HepG2 (cell line): Measurements from ENCODE around the gene EXOC6B. TPM values are rescaled to one million over a fixed set of nuclear protein-coding genes. Genes with fewer than 3 reads are reported as not detected.

Experiments used
- ATAC-seq: fragments of 200-7000 bp; cut with Tn5 transposase; 3 replicates; pipeline ENCODE4 v1.9.1; 2020; ENCODE audit warnings: mild to moderate bottlenecking, moderate library complexity
- BruUV-seq: library from RNA; stranded (reverse); fragments of 400-500 nt; replicated peaks from 2 replicates; lab custom pipeline; 2021; lab: Mats Ljungman, UMichigan
- CTCF ChIA-PET: fragments of 300-600 bp; formaldehyde crosslinking; extraction: SDS; loops from one replicate; lab custom pipeline; 2021; ENCODE audit warnings: low total read pairs, inconsistent platforms, low intra/inter-chr PET ratio; lab: Yijun Ruan, JAX
- POLR2A ChIA-PET: fragments of 350-600 bp; sonication (Branson Sonifier 250); formaldehyde crosslinking; loops from one replicate; lab custom pipeline; 2020; ENCODE audit warnings: antibody characterized with exemption, inconsistent platforms; lab: Yijun Ruan, JAX
- DNase-seq: peaks from one replicate; pipeline ENCODE4 v3.0.0-alpha.2; 2015; ENCODE audit warnings: low spot score
- FAIRE-seq: peaks from 3 replicates; lab custom pipeline; 2011; peaks lifted over from hg19 to GRCh38; lab: Jason Lieb, UNC
- H2AFZ ChIP-seq: one replicate; pipeline ENCODE4 v1.6.1; 2011; ENCODE audit warnings: low read length, inconsistent platforms
- H3K27ac ChIP-seq: fragments of 300-600 bp; 3 replicates; pipeline ENCODE4 v1.8.0; 2011; ENCODE audit warnings: mixed run types, mild to moderate bottlenecking, mixed read lengths, low read length, inconsistent platforms; ENCODE audit not compliant: insufficient read depth; ENCODE audit errors: extremely low read length
- H3K27me3 ChIP-seq, 2 experiments: fragments of 200-600 bp in 1 of 2; 2 replicates in 1 of 2; 3 replicates in 1 of 2; pipeline versions ENCODE4 v1.6.0 to v1.8.0; 2011; ENCODE audit warnings: low read length in 2 of 2, mild to moderate bottlenecking in 2 of 2, moderate library complexity in 2 of 2, inconsistent platforms in 1 of 2; ENCODE audit not compliant: insufficient read depth in 2 of 2, control insufficient read depth in 1 of 2
- H3K36me3 ChIP-seq, 2 experiments: fragments of 200-600 bp in 1 of 2; replicated peaks in 1 of 2; 2 replicates in 1 of 2; 3 replicates in 1 of 2; pipeline versions ENCODE4 v1.5.1 to v1.8.0; 2011; ENCODE audit warnings: low read length in 2 of 2, inconsistent platforms in 1 of 2; ENCODE audit not compliant: insufficient read depth in 2 of 2, control insufficient read depth in 1 of 2
- H3K4me1 ChIP-seq: 2 replicates; pipeline ENCODE4 v1.5.1; 2012; ENCODE audit warnings: low read length, inconsistent platforms; ENCODE audit not compliant: insufficient read depth
- H3K4me2 ChIP-seq: 2 replicates; pipeline ENCODE4 v1.6.0; 2011; ENCODE audit warnings: low read depth, low read length, inconsistent platforms
- H3K4me3 ChIP-seq, 3 experiments: fragments of 200-600 bp in 1 of 3; sonication (generic), shearing (Covaris generic) in 1 of 3; replicated peaks in 1 of 3; 2 replicates each; pipeline ENCODE4 v1.5.1; 2011 to 2016; ENCODE audit warnings: low read length in 3 of 3, inconsistent platforms in 2 of 3, low read depth in 2 of 3, mild to moderate bottlenecking in 2 of 3, control low read depth in 1 of 3, mixed read lengths in 1 of 3; ENCODE audit not compliant: insufficient read depth in 1 of 3
- H3K79me2 ChIP-seq: one replicate; pipeline ENCODE4 v1.6.1; 2011; ENCODE audit warnings: low read length, inconsistent platforms; ENCODE audit not compliant: insufficient read depth
- H3K9ac ChIP-seq: 2 replicates; pipeline ENCODE4 v1.6.0; 2011; ENCODE audit warnings: mild to moderate bottlenecking, low read depth, low read length, inconsistent platforms; ENCODE audit not compliant: insufficient read depth
- H3K9me3 ChIP-seq: 2 replicates; pipeline ENCODE4 v1.5.1; 2012; ENCODE audit warnings: mild to moderate bottlenecking, low read length
- H4K20me1 ChIP-seq: 2 replicates; pipeline ENCODE4 v1.6.0; 2011; ENCODE audit warnings: inconsistent platforms, mild to moderate bottlenecking, low read length, moderate library complexity; ENCODE audit not compliant: insufficient read depth
- FOXO1 ChIP-seq: sonication (generic); formaldehyde crosslinking; IDR thresholded peaks from 2 replicates; pipeline ENCODE4 v1.4.0; 2020; ENCODE audit warnings: missing genetic modification reagents
- GTF2F1 ChIP-seq: fragments of 150-350 bp; IDR thresholded peaks from 2 replicates; pipeline ENCODE4 v1.6.1; 2014; ENCODE audit warnings: low read length
- HNF4A ChIP-seq: sonication (generic); formaldehyde crosslinking; IDR thresholded peaks from 2 replicates; pipeline ENCODE4 v1.4.0; 2020; ENCODE audit warnings: missing genetic modification reagents
- HOXA5 ChIP-seq: sonication (generic); formaldehyde crosslinking; IDR thresholded peaks from 2 replicates; pipeline ENCODE4 v1.4.0; 2020; ENCODE audit warnings: missing genetic modification reagents
- PHF20 ChIP-seq: sonication (generic); formaldehyde crosslinking; IDR thresholded peaks from 2 replicates; pipeline ENCODE4 v1.5.0; 2020; ENCODE audit warnings: mild to moderate bottlenecking, missing genetic modification reagents
- RBAK ChIP-seq: sonication (generic); formaldehyde crosslinking; IDR thresholded peaks from 2 replicates; pipeline ENCODE4 v1.5.1; 2020; ENCODE audit warnings: mild to moderate bottlenecking, missing genetic modification reagents
- RXRA ChIP-seq: sonication (generic); formaldehyde crosslinking; IDR thresholded peaks from 2 replicates; pipeline ENCODE4 v1.5.1; 2020; ENCODE audit warnings: missing genetic modification reagents
- SAP130 ChIP-seq: IDR thresholded peaks from 2 replicates; pipeline ENCODE4 v1.6.1; 2016; ENCODE audit warnings: low read depth
- SMARCE1 ChIP-seq: fragments of 450-650 bp; IDR thresholded peaks from 2 replicates; pipeline ENCODE4 v1.6.1; 2017; ENCODE audit warnings: borderline replicate concordance
- TFE3 ChIP-seq: IDR thresholded peaks from 2 replicates; pipeline ENCODE4 v1.6.1; 2016
- ZFYVE20 ChIP-seq: sonication (generic); formaldehyde crosslinking; IDR thresholded peaks from 2 replicates; pipeline ENCODE4 v1.8.0; 2023; ENCODE audit warnings: low read depth, mild to moderate bottlenecking, moderate library complexity, missing genetic modification reagents, borderline replicate concordance
- WGBS: methylation state at CpG from one replicate; pipeline ENCODE4 v1.1.6; 2017; ENCODE audit warnings: low lambda C conversion rate; 5-methylcytosine and 5-hydroxymethylcytosine counted together
- in situ Hi-C: cut with HindIII; loops from 2 replicates; pipeline ENCODE4 v1.10.0; 2017; ENCODE audit warnings: low pct_unique_long_range_greater_than_20kb; ENCODE audit not compliant: extremely low pct_ligation_motif_present
- intact Hi-C: fragments of 100-400 bp; cut with micrococcal nuclease; formaldehyde crosslinking; loops from one replicate; pipeline ENCODE4 v1.10.0; 2022; ENCODE audit not compliant: unreplicated experiment
- polyA plus RNA-seq, 8 experiments: library from polyadenylated mRNA; depleted of rRNA in 3 of 8; stranded (reverse) in 7 of 8; unstranded in 1 of 8; fragments of >200 nt; fragmentation: Illumina TruSeq in 4 of 8; extraction: Trizol in 4 of 8; gene quantifications; 2 replicates each; pipeline versions ENCODE4 v1.2.1 to v1.2.3, GENCODE V29; 2011 to 2016; ENCODE audit warnings: low read depth in 4 of 8, missing spikeins in 1 of 8, mixed read lengths in 1 of 8; ENCODE audit not compliant: insufficient read depth in 1 of 8
- total RNA-seq, 5 experiments: library from RNA; depleted of rRNA; stranded (reverse); fragments of >200 nt; fragmentation: Illumina TruSeq; extraction: Trizol; gene quantifications; 2 replicates each; pipeline ENCODE4 v1.2.3, GENCODE V29; 2016; ENCODE audit warnings: low read depth in 1 of 5
- TF ChIP-seq, protein P1 (sequence below): sonication (generic); formaldehyde crosslinking; IDR thresholded peaks from 2 replicates; pipeline ENCODE4 v1.9.0; 2022; ENCODE audit warnings: missing genetic modification reagents, mild to moderate bottlenecking, borderline replicate concordance
- TF ChIP-seq, protein P2 (sequence below): sonication (generic); formaldehyde crosslinking; IDR thresholded peaks from 2 replicates; pipeline ENCODE4 v1.4.0; 2020; ENCODE audit warnings: mild to moderate bottlenecking, missing genetic modification reagents
- TF ChIP-seq, protein P3 (sequence below): sonication (generic); formaldehyde crosslinking; IDR thresholded peaks from 2 replicates; pipeline ENCODE4 v1.5.1; 2020; ENCODE audit warnings: mild to moderate bottlenecking, missing genetic modification reagents, borderline replicate concordance

EXOC6B gene
- total and polyA plus RNA-seq, 2 of the 13 experiments (the other 11 are each of a cell fraction or from before 2014, with no cell fraction given): 9.1 to 15.9 TPM

DNA sequence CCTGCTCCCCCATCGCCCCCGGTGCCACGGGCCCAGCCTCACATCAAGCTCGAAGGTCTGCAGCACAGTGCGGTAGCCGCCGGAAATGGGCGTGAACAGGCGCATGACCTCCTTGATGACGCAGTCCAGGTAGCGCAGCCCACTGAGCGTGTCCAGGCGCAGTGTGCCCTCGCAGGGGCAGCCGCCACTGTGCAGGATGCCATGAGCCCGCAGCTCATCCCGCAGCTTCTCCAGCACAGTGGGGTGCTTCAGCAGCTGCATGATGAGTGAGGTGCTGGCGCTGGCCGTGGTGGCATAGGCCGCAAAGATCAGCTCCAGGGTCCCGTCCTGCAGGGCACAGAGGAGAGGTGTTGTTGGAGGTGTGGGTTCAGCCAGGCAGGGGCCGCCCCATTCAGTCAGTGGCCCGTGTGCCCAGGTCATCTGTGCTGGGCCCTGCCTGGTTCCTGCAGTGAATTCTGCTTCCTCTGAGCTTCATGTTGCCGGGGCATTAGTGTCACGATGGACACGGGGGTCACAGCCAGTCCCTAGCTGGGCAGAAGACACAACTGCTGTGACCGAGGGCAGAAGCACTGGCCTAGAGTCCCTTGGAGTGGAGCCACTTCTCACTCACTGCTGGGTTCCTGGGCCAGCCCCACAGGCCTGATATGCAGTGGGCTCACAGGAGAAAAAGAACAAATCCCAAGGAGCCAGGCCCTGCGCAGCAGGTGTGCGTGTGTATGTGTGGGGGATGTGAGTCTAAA is 692.7 kb downstream of the EXOC6B start:
- ChIA-PET POLR2A (no interaction called here), CTCF (no interaction called here)
- Histone ChIP-seq H3K9me3 (no peaks in the 10 kb centered on the region), H3K79me2 (no peaks in the 10 kb centered on the region), H3K36me3 (no peaks in the 10 kb centered on the region), H3K4me3 (no peak overlapping the region), H3K9ac (no peak overlapping the region), H3K27ac (no peak overlapping the region), H4K20me1 (peaks cover 7% of the 10 kb centered on the region; the same call in 1 of the 2 replicates), H2AFZ (no peak overlapping the region), H3K27me3 (peaks cover 14 to 82% of the 10 kb centered on the region in 2 experiments; a peak in 4 of 5 replicates), H3K4me1 (peaks cover 10% of the 10 kb centered on the region), H3K4me2 (no peak overlapping the region)
- 53% methylated on average over 23 of the region's 29 CpGs for WGBS
- no peak for ATAC-seq
- BruUV-seq: no TSS peak
- TF ChIP-seq RBAK (CRISPR knock-in tag) (no peak), HNF4A (CRISPR knock-in tag) (no peak), PHF20 (CRISPR knock-in tag) (no peak), GTF2F1 (no peak), FOXO1 (no peak), SMARCE1 (no peak), HOXA5 (CRISPR knock-in tag) (no peak), SAP130 (no peak), ZFYVE20 (CRISPR knock-in tag) (no peak), RXRA (CRISPR knock-in tag) (no peak), TFE3 (CRISPR knock-in tag) (no peak)
- TF ChIP-seq, protein P1, sequence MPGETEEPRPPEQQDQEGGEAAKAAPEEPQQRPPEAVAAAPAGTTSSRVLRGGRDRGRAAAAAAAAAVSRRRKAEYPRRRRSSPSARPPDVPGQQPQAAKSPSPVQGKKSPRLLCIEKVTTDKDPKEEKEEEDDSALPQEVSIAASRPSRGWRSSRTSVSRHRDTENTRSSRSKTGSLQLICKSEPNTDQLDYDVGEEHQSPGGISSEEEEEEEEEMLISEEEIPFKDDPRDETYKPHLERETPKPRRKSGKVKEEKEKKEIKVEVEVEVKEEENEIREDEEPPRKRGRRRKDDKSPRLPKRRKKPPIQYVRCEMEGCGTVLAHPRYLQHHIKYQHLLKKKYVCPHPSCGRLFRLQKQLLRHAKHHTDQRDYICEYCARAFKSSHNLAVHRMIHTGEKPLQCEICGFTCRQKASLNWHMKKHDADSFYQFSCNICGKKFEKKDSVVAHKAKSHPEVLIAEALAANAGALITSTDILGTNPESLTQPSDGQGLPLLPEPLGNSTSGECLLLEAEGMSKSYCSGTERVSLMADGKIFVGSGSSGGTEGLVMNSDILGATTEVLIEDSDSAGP: no peak
- TF ChIP-seq, protein P2, sequence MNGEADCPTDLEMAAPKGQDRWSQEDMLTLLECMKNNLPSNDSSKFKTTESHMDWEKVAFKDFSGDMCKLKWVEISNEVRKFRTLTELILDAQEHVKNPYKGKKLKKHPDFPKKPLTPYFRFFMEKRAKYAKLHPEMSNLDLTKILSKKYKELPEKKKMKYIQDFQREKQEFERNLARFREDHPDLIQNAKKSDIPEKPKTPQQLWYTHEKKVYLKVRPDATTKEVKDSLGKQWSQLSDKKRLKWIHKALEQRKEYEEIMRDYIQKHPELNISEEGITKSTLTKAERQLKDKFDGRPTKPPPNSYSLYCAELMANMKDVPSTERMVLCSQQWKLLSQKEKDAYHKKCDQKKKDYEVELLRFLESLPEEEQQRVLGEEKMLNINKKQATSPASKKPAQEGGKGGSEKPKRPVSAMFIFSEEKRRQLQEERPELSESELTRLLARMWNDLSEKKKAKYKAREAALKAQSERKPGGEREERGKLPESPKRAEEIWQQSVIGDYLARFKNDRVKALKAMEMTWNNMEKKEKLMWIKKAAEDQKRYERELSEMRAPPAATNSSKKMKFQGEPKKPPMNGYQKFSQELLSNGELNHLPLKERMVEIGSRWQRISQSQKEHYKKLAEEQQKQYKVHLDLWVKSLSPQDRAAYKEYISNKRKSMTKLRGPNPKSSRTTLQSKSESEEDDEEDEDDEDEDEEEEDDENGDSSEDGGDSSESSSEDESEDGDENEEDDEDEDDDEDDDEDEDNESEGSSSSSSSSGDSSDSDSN (CRISPR knock-in tag): no peak
- TF ChIP-seq, protein P3, sequence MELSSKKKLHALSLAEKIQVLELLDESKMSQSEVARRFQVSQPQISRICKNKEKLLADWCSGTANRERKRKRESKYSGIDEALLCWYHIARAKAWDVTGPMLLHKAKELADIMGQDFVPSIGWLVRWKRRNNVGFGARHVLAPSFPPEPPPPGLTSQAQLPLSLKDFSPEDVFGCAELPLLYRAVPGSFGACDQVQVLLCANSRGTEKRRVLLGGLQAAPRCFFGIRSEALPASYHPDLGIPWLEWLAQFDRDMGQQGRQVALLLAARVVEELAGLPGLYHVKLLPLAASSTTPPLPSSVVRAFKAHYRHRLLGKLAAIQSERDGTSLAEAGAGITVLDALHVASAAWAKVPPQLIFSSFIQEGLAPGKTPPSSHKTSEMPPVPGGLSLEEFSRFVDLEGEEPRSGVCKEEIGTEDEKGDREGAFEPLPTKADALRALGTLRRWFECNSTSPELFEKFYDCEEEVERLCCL: no peak
- intact Hi-C loops: no loop called here
- no peak for DNase-seq
- no peak for FAIRE-seq
- in situ Hi-C loops: no loop called here
